Caco-2 (cell line): ENCODE data around the gene CDC42BPB. TPM values are rescaled to one million over a fixed set of nuclear protein-coding genes. Genes with fewer than 3 reads are reported as not detected.

ENCODE experiments used
- BruUV-seq: library from RNA; stranded (reverse); fragments of 400-500 nt; replicated peaks from 2 replicates; lab custom pipeline; 2021; lab: Mats Ljungman, UMichigan
- CTCF ChIA-PET: fragments of 300-600 bp; sonication (Branson Sonifier 250); formaldehyde crosslinking; loops from one replicate; lab custom pipeline; 2022; ENCODE audit warnings: antibody characterized with exemption; lab: Charles Lee
- POLR2A ChIA-PET: fragments of 300-600 bp; sonication (Branson Sonifier 250); formaldehyde crosslinking; loops from one replicate; lab custom pipeline; 2022; ENCODE audit warnings: antibody characterized with exemption; lab: Charles Lee
- DNase-seq, 2 experiments: peaks; one replicate each; pipeline versions ENCODE4 v3.0.0 to v3.0.0-alpha.2; 2020 to 2022
- H3K27me3 ChIP-seq: replicated peaks from 2 replicates; pipeline ENCODE4 v1.6.0; 2011; ENCODE audit warnings: low read length; ENCODE audit not compliant: control insufficient read depth, insufficient read depth
- H3K36me3 ChIP-seq: 2 replicates; pipeline ENCODE4 v1.5.1; 2011; ENCODE audit warnings: low read length; ENCODE audit not compliant: control insufficient read depth, insufficient read depth
- H3K4me1 ChIP-seq: fragments of 250-450 bp; sonication (Bioruptor Pico); 2 replicates; pipeline ENCODE4 v1.5.1; 2020; ENCODE audit warnings: mild to moderate bottlenecking
- H3K4me3 ChIP-seq: 2 replicates; pipeline ENCODE4 v1.5.1; 2011; ENCODE audit warnings: low read depth, mild to moderate bottlenecking, control low read depth, low read length
- H3K9me3 ChIP-seq: fragments of 250-450 bp; sonication (Bioruptor Pico); 2 replicates; pipeline ENCODE4 v1.5.1; 2020; ENCODE audit warnings: mild to moderate bottlenecking, moderate library complexity
- H3K27ac Mint-ChIP-seq: one replicate; pipeline ENCODE4 v1.8.0; 2022; ENCODE audit warnings: mixed read lengths; ENCODE audit not compliant: unreplicated experiment
- H3K27me3 Mint-ChIP-seq: one replicate; pipeline ENCODE4 v1.8.0; 2022; ENCODE audit warnings: mixed read lengths; ENCODE audit not compliant: insufficient read depth, unreplicated experiment
- H3K36me3 Mint-ChIP-seq: one replicate; pipeline ENCODE4 v1.8.0; 2022; ENCODE audit warnings: mild to moderate bottlenecking, mixed read lengths; ENCODE audit not compliant: insufficient read depth, unreplicated experiment
- H3K4me1 Mint-ChIP-seq: one replicate; pipeline ENCODE4 v1.8.0; 2022; ENCODE audit warnings: low read depth, mixed read lengths; ENCODE audit not compliant: unreplicated experiment
- H3K4me3 Mint-ChIP-seq: one replicate; pipeline ENCODE4 v1.8.0; 2022; ENCODE audit warnings: mild to moderate bottlenecking, moderate library complexity, mixed read lengths; ENCODE audit not compliant: unreplicated experiment
- H3K9me3 Mint-ChIP-seq: one replicate; pipeline ENCODE4 v1.8.0; 2022; ENCODE audit warnings: mixed read lengths; ENCODE audit not compliant: unreplicated experiment
- CTCF ChIP-seq, 2 experiments: fragments of 200-600 bp in 1 of 2; IDR thresholded peaks; 1 replicate in 1 of 2; 2 replicates in 1 of 2; pipeline versions ENCODE4 v1.5.1 to v1.8.0; 2011 to 2022; ENCODE audit warnings: antibody characterized with exemption in 1 of 2, control low read depth in 1 of 2, inconsistent platforms in 1 of 2, low read depth in 1 of 2, low read length in 1 of 2, mild to moderate bottlenecking in 1 of 2, moderate library complexity in 1 of 2; ENCODE audit not compliant: insufficient read depth in 1 of 2, severe bottlenecking in 1 of 2, unreplicated experiment in 1 of 2
- intact Hi-C: fragments of 100-400 bp; cut with micrococcal nuclease; formaldehyde crosslinking; loops from one replicate; pipeline ENCODE4 v1.10.0; 2022; ENCODE audit not compliant: unreplicated experiment
- total RNA-seq: library from RNA; stranded (reverse); gene quantifications from 2 replicates; pipeline ENCODE4 v1.2.3, GENCODE V29; 2022

CDC42BPB gene
- total RNA-seq, 1 experiment from 2014 or later = 55.1 TPM

GRCh38 chr14:103073876-103074728, 16.8 kb upstream of the CDC42BPB start:
- Mint-ChIP-seq H3K27ac (no peak overlapping the region), H3K9me3 (no peaks in the 10 kb centered on the region), H3K4me3 (no peak overlapping the region), H3K4me1 (no peaks in the 10 kb centered on the region), H3K36me3 (no peaks in the 10 kb centered on the region), H3K27me3 (no peaks in the 10 kb centered on the region)
- POLR2A ChIA-PET = no interaction called here
- H3K9me3 ChIP-seq = no peaks in the 10 kb centered on the region
- no peaks in the 10 kb centered on the region for H3K27me3 ChIP-seq
- intact Hi-C loops = loop anchor here (2.0 kb wide), 1 partner anchor 113 kb away; no protein-coding TSS in a partner anchor
- no peak for TF ChIP-seq CTCF (IDR thresholded peaks at IDR 0.05; ENCODE audit: insufficient read depth in 1 of 2, low read depth in 1 of 2, low read length in 1 of 2, severe bottlenecking in 1 of 2, unreplicated experiment in 1 of 2)
- H3K4me1 ChIP-seq = no peaks in the 10 kb centered on the region
- H3K36me3 ChIP-seq = no peaks in the 10 kb centered on the region
- CTCF ChIA-PET = interaction anchor here (0.5 to 1.1 kb wide), 3 partner anchors 31 to 207 kb away, joined by 3 to 8 read pairs (median 3); no protein-coding TSS in a partner anchor
- H3K4me3 ChIP-seq = no peak overlapping the region
- DNase-seq = no peak
- BruUV-seq = no TSS peak

GRCh38 chr14:103073367-103073875, 16.1 kb upstream of the CDC42BPB start:
- ChIA-PET POLR2A (no interaction called here), CTCF (interaction anchor here (0.5 to 1.0 kb wide), 2 partner anchors 32 to 379 kb away, joined by 3 to 8 read pairs; no protein-coding TSS in a partner anchor)
- Histone ChIP-seq H3K36me3 (no peaks in the 10 kb centered on the region), H3K4me3 (no peak overlapping the region), H3K4me1 (peaks cover under 1% of the 10 kb centered on the region; the same call in 1 of the 2 replicates), H3K9me3 (no peaks in the 10 kb centered on the region), H3K27me3 (no peaks in the 10 kb centered on the region)
- Mint-ChIP-seq H3K4me1 (no peaks in the 10 kb centered on the region), H3K9me3 (no peaks in the 10 kb centered on the region), H3K36me3 (no peaks in the 10 kb centered on the region), H3K4me3 (no peak overlapping the region), H3K27me3 (no peaks in the 10 kb centered on the region), H3K27ac (no peak overlapping the region)
- BruUV-seq = no TSS peak
- intact Hi-C loops = no loop called here
- TF ChIP-seq CTCF (IDR thresholded peaks at IDR 0.05; ENCODE audit: insufficient read depth in 1 of 2, low read depth in 1 of 2, low read length in 1 of 2, severe bottlenecking in 1 of 2, unreplicated experiment in 1 of 2) = no peak
- DNase-seq = no peak

- Histone ChIP-seq H3K27me3 (no peaks in the 10 kb centered on the region), H3K36me3 (no peaks in the 10 kb centered on the region), H3K4me1 (peaks cover 7% of the 10 kb centered on the region), H3K4me3 (no peak overlapping the region), H3K9me3 (no peaks in the 10 kb centered on the region)
- no peaks in the 10 kb centered on the region for H3K36me3 Mint-ChIP-seq
- peaks cover 1% of the 10 kb centered on the region for H3K4me1 Mint-ChIP-seq
- H3K9me3 Mint-ChIP-seq = no peaks in the 10 kb centered on the region
- H3K4me3 Mint-ChIP-seq = no peak overlapping the region
- TF ChIP-seq CTCF (IDR thresholded peaks at IDR 0.05; ENCODE audit: insufficient read depth in 1 of 2, low read depth in 1 of 2, low read length in 1 of 2, severe bottlenecking in 1 of 2, unreplicated experiment in 1 of 2) = no peak
- H3K27ac Mint-ChIP-seq = no peak overlapping the region
- CTCF ChIA-PET = interaction anchor here (0.5 kb wide), 1 partner anchor 378 kb away, joined by 3 read pairs; no protein-coding TSS in a partner anchor
- POLR2A ChIA-PET = no interaction called here
- intact Hi-C loops = no loop called here
- DNase-seq = no peak
- BruUV-seq = no TSS peak
- H3K27me3 Mint-ChIP-seq = no peaks in the 10 kb centered on the region
Observed at GRCh38 chr14:103072595-103073366, 15.4 kb upstream of the CDC42BPB start.
